Upper lobe of right lung (tissue), 1 donor: ENCODE data around the gene TMCC3. TPM values are rescaled to one million over a fixed set of nuclear protein-coding genes. Genes with fewer than 3 reads are reported as not detected.
"Not testable (repeated sequence)": the region's sequence is repeated elsewhere in the genome, so short reads cannot be mapped to it uniquely, and the experiment has no call there.

ENCODE experiments used
- ATAC-seq: fragments of 200-7000 bp; cut with Tn5 transposase; one replicate; pipeline ENCODE4 v1.9.1; 2020; ENCODE audit warnings: mild to moderate bottlenecking, moderate library complexity
- DNase-seq: peaks from one replicate; pipeline ENCODE4 v3.0.0-alpha.2; 2020
- H3K27ac ChIP-seq: fragments of 200-600 bp; one replicate; pipeline ENCODE4 v1.8.0; 2022
- H3K27me3 ChIP-seq: fragments of 200-600 bp; one replicate; pipeline ENCODE4 v1.8.0; 2022; ENCODE audit warnings: mild to moderate bottlenecking
- H3K36me3 ChIP-seq: fragments of 200-600 bp; one replicate; pipeline ENCODE4 v1.8.0; 2022
- H3K4me1 ChIP-seq: fragments of 200-600 bp; one replicate; pipeline ENCODE4 v1.8.0; 2022
- H3K4me3 ChIP-seq: fragments of 200-600 bp; one replicate; pipeline ENCODE4 v1.8.0; 2022; ENCODE audit warnings: mild to moderate bottlenecking
- H3K9me3 ChIP-seq: fragments of 200-600 bp; one replicate; pipeline ENCODE4 v1.8.0; 2022
- CTCF ChIP-seq: fragments of 200-600 bp; IDR thresholded peaks from one replicate; pipeline ENCODE4 v1.8.0; 2022; ENCODE audit warnings: antibody characterized with exemption
- intact Hi-C: fragments of 100-400 bp; cut with DNase I; formaldehyde crosslinking; loops from one replicate; pipeline ENCODE4 v1.11.0; 2022
- total RNA-seq: library from RNA; stranded (reverse); fragmentation: NEBNext Ultra II Directional; extraction: Animal tissue kit (Norgen Biotek cat#: 25700); gene quantifications from one replicate; pipeline ENCODE4 v1.2.1, GENCODE V29; 2021
- donor health status: DM: no; HTN: yes; CAD: no; lungs with severe emphysema.

TMCC3 gene
- total RNA-seq, 1 donor from 2014 or later = 11.3 TPM

GRCh38 chr12:94553130-94553519, 97.2 kb downstream of the TMCC3 start:
- ATAC-seq (no peak), DNase-seq (no peak)
- Histone ChIP-seq H3K4me3 (no peak overlapping the region), H3K27me3 (no peaks in the 10 kb centered on the region), H3K9me3 (no peaks in the 10 kb centered on the region), H3K36me3 (no peaks in the 10 kb centered on the region), H3K27ac (no peak overlapping the region), H3K4me1 (no peaks in the 10 kb centered on the region)
- TF ChIP-seq CTCF = no peak
- intact Hi-C loops = no loop called here

GRCh38 chr12:94551810-94552209, 98.5 kb downstream of the TMCC3 start:
- Histone ChIP-seq H3K36me3 (no peaks in the 10 kb centered on the region), H3K27me3 (no peaks in the 10 kb centered on the region), H3K27ac (no peak overlapping the region), H3K9me3 (no peaks in the 10 kb centered on the region), H3K4me1 (no peaks in the 10 kb centered on the region), H3K4me3 (no peak overlapping the region)
- intact Hi-C loops = no loop called here
- ATAC-seq (no peak), DNase-seq (no peak)
- TF ChIP-seq CTCF = no peak

GRCh38 chr12:94550964-94551363, 99.4 kb downstream of the TMCC3 start:
- ATAC-seq (peak; percentile 67), DNase-seq (no peak)
- intact Hi-C loops = no loop called here

GRCh38 chr12:94548833-94549232, 101.5 kb downstream of the TMCC3 start:
- intact Hi-C loops = loop anchor here (10.0 kb wide), 1 partner anchor 216 kb away; no protein-coding TSS in a partner anchor
- DNase-seq = not testable (repeated sequence)

More at GRCh38 chr12:94550964-94551363, 99.4 kb downstream of the TMCC3 start:
- no peaks in the 10 kb centered on the region for H3K9me3 ChIP-seq
- H3K4me1 ChIP-seq = no peaks in the 10 kb centered on the region
- no peak for TF ChIP-seq CTCF
- H3K36me3 ChIP-seq = no peaks in the 10 kb centered on the region
- no peaks in the 10 kb centered on the region for H3K27me3 ChIP-seq
- no peak overlapping the region for H3K27ac ChIP-seq
- H3K4me3 ChIP-seq = no peak overlapping the region

GRCh38 chr12:94545935-94546771, 104.2 kb downstream of the TMCC3 start:
- no peaks in the 10 kb centered on the region for H3K27me3 ChIP-seq
- peak; percentile 95 for ATAC-seq
- peak; percentile 76 for TF ChIP-seq CTCF
- intact Hi-C loops = loop anchor here (10.0 kb wide), 1 partner anchor 219 kb away; no protein-coding TSS in a partner anchor
- H3K4me3 ChIP-seq = no peak overlapping the region
- no peak for DNase-seq
- H3K4me1 ChIP-seq = no peaks in the 10 kb centered on the region
- H3K27ac ChIP-seq = no peak overlapping the region
- no peaks in the 10 kb centered on the region for H3K9me3 ChIP-seq
- no peaks in the 10 kb centered on the region for H3K36me3 ChIP-seq

More at GRCh38 chr12:94548833-94549232, 101.5 kb downstream of the TMCC3 start:
- ATAC-seq, H3K36me3 ChIP-seq, H3K27me3 ChIP-seq, H3K4me1 ChIP-seq, H3K9me3 ChIP-seq, H3K27ac ChIP-seq, H3K4me3 ChIP-seq: not testable (repeated sequence)

GRCh38 chr12:94544355-94544754, 106.0 kb downstream of the TMCC3 start:
- ATAC-seq (no peak), DNase-seq (no peak)
- no peak for TF ChIP-seq CTCF
- Histone ChIP-seq H3K36me3 (no peaks in the 10 kb centered on the region), H3K27ac (no peak overlapping the region), H3K4me3 (no peak overlapping the region), H3K9me3 (no peaks in the 10 kb centered on the region), H3K27me3 (no peaks in the 10 kb centered on the region), H3K4me1 (no peaks in the 10 kb centered on the region)
- intact Hi-C loops = loop anchor here (10.0 kb wide), 1 partner anchor 220 kb away; no protein-coding TSS in a partner anchor
